Heart left ventricle (tissue), 13 donors: Measurements from ENCODE around the gene CLCF1.

Experiments
- POLR2A ChIP-seq, 2 donors: fragments of 450-650 bp; IDR thresholded peaks; one replicate each; pipeline ENCODE4 v1.6.1; 2017; ENCODE audit warnings: antibody characterized with exemption in 2 of 2, mild to moderate bottlenecking in 2 of 2, moderate library complexity in 2 of 2
- TF ChIP-seq, protein P1 (sequence below), 12 donors: fragments of 200-600 bp; sonication (generic) in 4 of 12; IDR thresholded peaks; one replicate each; pipeline versions ENCODE4 v1.5.0 to v1.8.0; 2018 to 2022; ENCODE audit warnings: antibody characterized with exemption in 12 of 12, mild to moderate bottlenecking in 5 of 12
- donor health status: ischemic (EF 13 %, LVEDD 7.1; RV severe dilation, severe dysfunction).
- donor health status: DM: no; HTN: yes; CAD: no.
- donor health status: DM: no; HTN: no; CAD: no.
- donor health status: ischemic (EF 25% LVEDD 6.9; RV normal size, moderate dysfunction).
- donor health status: ischemic (EF 25% LVEDD 5.7; RV mildly dilated, moderate dysfunction).
- donor health status: ischemic (EF 35%, LVEDD 5.7; RV mildly dilated, moderate dysfunction).
- donor health status: nonischemic (EF 11% LVEDD 7.7; RV severe dilation, severe dysfunction).
- donor health status: DM: yes; HTN: yes; CAD: no.
- donor health status: PGD.
- donor health status: ischemic (EF 29% LVEDD 5.4; RV normal size, mild dysfunction).
- donor health status: nonischemic (EF 23%, LVEDD 6.1; RV moderate dilation, normal function).

DNA sequence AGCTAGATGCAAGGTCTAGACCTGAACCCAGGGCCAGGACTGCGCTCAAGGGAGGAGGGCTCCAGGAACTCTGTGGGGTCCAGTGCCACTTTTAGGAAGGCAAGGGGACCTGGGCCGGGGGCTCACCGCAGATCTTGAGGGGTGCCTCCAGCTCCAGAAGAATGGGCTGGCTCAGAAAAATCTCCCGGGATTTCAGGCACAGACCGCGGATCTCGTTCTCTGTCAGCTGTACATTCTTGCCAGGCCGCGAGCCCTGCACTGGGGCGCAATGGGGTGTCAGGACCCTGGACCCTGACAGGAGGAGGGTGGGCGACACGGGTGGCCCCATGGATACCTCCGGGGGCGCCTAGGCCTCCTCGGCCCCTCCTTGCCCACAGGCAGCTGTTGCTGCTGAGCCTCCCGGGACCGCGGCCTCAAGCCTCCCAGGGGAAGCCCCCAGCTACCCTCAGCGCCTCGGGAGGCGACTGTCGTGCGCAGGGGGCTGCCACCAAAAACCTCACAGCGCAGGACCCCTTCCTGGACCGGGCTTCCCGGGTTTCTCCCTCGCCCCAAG is 27.6 kb upstream of the CLCF1 start:
- no peak for TF ChIP-seq POLR2A (IDR thresholded peaks at IDR 0.05)
- TF ChIP-seq, protein P1, sequence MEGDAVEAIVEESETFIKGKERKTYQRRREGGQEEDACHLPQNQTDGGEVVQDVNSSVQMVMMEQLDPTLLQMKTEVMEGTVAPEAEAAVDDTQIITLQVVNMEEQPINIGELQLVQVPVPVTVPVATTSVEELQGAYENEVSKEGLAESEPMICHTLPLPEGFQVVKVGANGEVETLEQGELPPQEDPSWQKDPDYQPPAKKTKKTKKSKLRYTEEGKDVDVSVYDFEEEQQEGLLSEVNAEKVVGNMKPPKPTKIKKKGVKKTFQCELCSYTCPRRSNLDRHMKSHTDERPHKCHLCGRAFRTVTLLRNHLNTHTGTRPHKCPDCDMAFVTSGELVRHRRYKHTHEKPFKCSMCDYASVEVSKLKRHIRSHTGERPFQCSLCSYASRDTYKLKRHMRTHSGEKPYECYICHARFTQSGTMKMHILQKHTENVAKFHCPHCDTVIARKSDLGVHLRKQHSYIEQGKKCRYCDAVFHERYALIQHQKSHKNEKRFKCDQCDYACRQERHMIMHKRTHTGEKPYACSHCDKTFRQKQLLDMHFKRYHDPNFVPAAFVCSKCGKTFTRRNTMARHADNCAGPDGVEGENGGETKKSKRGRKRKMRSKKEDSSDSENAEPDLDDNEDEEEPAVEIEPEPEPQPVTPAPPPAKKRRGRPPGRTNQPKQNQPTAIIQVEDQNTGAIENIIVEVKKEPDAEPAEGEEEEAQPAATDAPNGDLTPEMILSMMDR (IDR thresholded peaks at IDR 0.05), result no peak
